GM21526 (cell line): ENCODE data around the gene IL36G.

Experiments used
- ATAC-seq: cut with Tn5 transposase; IDR thresholded peaks from one replicate; pipeline ENCODE4 v1.9.1; 2021; ENCODE audit warnings: moderate library complexity; ENCODE audit not compliant: unreplicated experiment, low FRiP score

IL36G gene

GRCh38 chr2:112967023-112967422 is 10.8 kb upstream of the IL36G start:
- no peak for ATAC-seq

GRCh38 chr2:112972423-112973086 is 5.3 kb upstream of the IL36G start:
- no peak for ATAC-seq

- ATAC-seq: no peak
Observed at GRCh38 chr2:112973156-112973555, 4.7 kb upstream of the IL36G start.

- no peak for ATAC-seq
Observed at GRCh38 chr2:112979731-112980130, 1.9 kb downstream of the IL36G start.

GRCh38 chr2:112980537-112980936 is 2.7 kb downstream of the IL36G start:
- ATAC-seq: no peak

GRCh38 chr2:112985090-112985489 is 7.3 kb downstream of the IL36G start:
- no peak for ATAC-seq

GRCh38 chr2:112989611-112990010 is 11.8 kb downstream of the IL36G start:
- no peak for ATAC-seq

GRCh38 chr2:112993831-112994230 is 16.0 kb downstream of the IL36G start:
- ATAC-seq: no peak

- no peak for ATAC-seq
Observed at GRCh38 chr2:112994648-112995047, 16.8 kb downstream of the IL36G start.

- no peak for ATAC-seq
Observed at GRCh38 chr2:112995346-112995920, 17.6 kb downstream of the IL36G start.

GRCh38 chr2:112996635-112997034 is 18.8 kb downstream of the IL36G start:
- ATAC-seq: no peak

GRCh38 chr2:112997151-112997550 is 19.3 kb downstream of the IL36G start:
- ATAC-seq: no peak

- no peak for ATAC-seq
Observed at GRCh38 chr2:113000436-113000835, 22.6 kb downstream of the IL36G start.

- ATAC-seq: no peak
Observed at GRCh38 chr2:113002677-113003076, 24.9 kb downstream of the IL36G start.

- no peak for ATAC-seq
Observed at GRCh38 chr2:113005030-113005509, 27.3 kb downstream of the IL36G start, which contains the start of gene IL36A. Gene IL36A, plus strand, starts transcription at chr2:113005459. Its CDS starts 413 bp downstream, at chr2:113005872.

GRCh38 chr2:113007250-113007649 is 29.4 kb downstream of the IL36G start:
- no peak for ATAC-seq

- ATAC-seq: no peak
Observed at GRCh38 chr2:113009622-113010021, 31.8 kb downstream of the IL36G start.

GRCh38 chr2:113010088-113010487 is 32.3 kb downstream of the IL36G start:
- ATAC-seq: no peak

GRCh38 chr2:113011108-113011507 is 33.3 kb downstream of the IL36G start:
- no peak for ATAC-seq

GRCh38 chr2:113012436-113013335 is 34.9 kb downstream of the IL36G start:
- no peak for ATAC-seq

GRCh38 chr2:113013336-113013661 is 35.5 kb downstream of the IL36G start:
- no peak for ATAC-seq
